Stimulated activated CD4-positive, alpha-beta T cell treated with anti-CD3 and anti-CD28 coated beads, Interleukin-15, amount 100 ng/mL, for 1 hour (primary cell): ENCODE data around the gene PLLP.
A peak's percentile ranks its signal among the peaks of the same experiment; 100 is the strongest.
"Not testable (repeated sequence)": the region's sequence is repeated elsewhere in the genome, so short reads cannot be mapped to it uniquely, and the experiment has no call there.

Experiments used
- DNase-seq, 2 donors: peaks; one replicate each; pipeline ENCODE4 v3.0.0-alpha.2; 2020; ENCODE audit warnings: low read depth in 1 of 2, low spot score in 1 of 2

The PLLP gene

GRCh38 chr16:57303021-57303909 is 18.8 kb upstream of the PLLP start:
- DNase-seq, result no peak

DNA sequence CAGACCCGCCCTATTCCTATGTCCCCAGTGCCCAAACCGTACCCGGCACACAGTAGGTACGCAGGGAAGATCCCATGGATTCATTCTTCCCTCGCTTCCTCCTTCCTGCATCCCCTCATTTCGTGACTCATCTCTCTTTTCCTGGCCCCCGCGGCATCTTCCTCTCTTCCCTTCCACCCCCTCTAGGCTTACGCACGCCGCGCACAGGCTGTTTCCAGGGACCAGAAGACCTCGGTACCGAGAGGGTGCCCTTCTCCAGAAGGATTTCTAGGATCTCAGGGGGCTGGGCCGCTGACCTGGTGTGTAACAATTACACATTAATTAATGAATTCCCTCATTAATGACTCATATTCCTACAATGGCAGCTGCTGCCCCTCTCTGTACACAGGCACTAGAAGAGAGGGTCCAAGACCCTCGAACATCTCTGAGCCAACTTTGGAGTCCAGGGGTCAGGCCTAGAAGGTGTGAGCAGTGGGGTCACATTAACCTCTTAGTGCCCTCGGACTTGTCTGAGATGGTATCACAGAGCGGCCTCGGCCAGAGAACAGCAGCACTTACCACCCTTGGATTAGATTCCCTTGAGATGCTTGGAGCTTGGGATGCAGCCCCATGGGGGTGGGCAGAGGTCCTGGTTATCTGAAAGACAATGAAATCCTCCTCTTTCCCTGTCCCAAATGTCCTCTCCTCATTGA is 16.8 kb upstream of the PLLP start:
- DNase-seq, result no peak

GRCh38 chr16:57300387-57301125 is 16.1 kb upstream of the PLLP start:
- peak; percentile 97 to 99 for DNase-seq

DNA sequence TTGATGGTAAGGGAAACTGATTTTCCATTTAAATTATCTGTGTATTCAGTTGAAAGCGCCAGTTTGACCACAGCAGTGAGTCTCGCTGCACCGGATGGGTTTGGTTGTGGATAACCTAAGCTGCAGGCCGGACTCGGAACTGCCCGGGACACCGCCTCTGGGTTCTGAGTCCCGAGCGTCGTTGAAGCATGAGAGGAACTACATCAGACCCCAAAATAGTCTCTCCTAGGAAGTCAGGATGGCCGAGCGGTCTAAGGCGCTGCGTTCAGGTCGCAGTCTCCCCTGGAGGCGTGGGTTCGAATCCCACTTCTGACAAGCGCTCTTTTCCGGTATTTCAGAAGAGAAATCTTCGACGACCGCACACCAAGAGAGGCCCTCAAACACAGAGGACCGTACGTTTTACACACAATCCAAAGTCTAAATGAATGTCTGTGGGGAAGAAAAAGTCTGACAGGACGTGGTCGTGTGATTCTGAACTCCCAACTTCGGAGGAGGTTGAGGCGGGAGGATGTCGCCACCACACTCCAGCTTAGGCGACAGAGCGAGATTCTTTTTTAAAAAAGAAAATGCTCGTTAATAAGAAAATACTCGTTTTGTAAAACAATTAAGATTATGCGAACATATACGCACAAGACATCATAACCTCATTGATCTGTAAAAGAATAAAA is 15.4 kb upstream of the PLLP start:
- DNase-seq, result peak; percentile 63 to 67

GRCh38 chr16:57299009-57299718 is 14.7 kb upstream of the PLLP start:
- peak in 1 of 2 donors; percentile 9 for DNase-seq

DNA sequence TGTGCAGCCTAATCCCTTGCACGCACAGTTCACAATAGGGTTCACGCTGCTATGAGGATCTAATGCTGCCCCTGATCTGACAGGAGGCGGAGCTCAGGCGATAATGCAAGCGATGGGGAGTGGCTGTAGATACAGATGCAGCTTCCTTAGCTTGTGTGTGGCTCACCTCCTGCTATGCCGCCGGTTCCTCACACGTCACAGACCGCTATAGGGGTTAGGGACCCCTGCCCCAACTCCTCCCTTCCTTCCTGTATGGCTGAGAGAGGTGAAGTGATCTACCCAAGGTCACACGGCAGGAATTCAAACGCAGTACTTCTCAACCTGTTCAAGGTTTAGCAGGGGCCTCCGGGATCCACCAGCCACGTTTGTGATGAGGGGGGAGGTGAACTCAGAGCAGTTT is 13.4 kb upstream of the PLLP start:
- DNase-seq, result no peak

GRCh38 chr16:57289391-57290257 is 5.2 kb upstream of the PLLP start:
- DNase-seq, result no peak

DNA sequence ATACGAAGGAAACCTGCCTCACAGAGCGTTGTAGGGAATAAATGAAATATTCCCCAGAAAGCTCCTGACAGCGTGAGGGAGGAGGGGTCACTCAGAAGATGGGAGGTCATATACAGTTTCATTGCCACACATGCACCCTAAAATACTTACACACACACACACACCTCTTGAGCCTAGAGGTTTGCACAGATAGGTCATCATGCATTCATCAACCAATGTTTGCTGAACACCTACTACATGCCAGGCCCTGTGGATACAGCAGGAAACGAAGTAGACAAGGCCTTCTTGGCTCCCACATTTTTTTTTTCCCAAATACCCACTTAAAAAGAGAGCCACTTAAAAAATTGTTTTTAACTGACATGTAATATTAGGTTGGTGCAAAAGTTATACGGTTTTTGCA is 907 bp upstream of the PLLP start:
- DNase-seq, result no peak

DNA sequence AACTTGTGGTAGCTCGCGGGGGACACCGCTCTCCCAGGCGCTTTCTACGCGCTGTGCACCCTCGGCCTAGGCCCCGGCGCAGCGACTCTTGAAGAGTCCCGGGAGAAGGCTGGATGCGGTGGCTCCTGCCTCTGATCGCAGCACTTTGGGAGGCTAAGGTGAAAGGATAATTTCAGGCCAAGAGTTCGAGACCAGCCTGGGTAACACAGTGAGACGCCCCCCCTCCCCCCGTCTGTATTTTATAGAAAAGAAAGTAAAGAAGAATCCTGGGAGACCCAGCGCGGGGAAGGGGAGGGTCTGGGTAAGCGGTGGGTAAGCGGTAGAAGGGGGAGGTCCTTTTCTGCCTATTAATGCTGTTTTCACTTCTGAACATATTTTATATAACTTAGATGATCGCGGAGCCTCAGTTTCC is 486 bp upstream of the PLLP start:
- no peak for DNase-seq

DNA sequence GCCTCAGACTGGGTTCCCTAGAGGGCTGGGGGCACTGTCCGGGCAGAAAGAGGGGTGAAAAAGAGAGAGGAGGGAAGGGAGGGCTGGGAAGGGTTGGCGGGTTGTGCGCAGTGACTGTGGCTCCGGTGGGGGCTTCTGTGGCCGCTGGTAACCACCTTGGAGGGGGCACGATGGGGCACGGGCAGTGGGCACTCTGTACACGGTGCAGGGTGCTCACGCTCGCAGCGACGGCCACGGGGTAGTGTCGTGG is 588 bp downstream of the PLLP start:
- DNase-seq, result no peak

DNA sequence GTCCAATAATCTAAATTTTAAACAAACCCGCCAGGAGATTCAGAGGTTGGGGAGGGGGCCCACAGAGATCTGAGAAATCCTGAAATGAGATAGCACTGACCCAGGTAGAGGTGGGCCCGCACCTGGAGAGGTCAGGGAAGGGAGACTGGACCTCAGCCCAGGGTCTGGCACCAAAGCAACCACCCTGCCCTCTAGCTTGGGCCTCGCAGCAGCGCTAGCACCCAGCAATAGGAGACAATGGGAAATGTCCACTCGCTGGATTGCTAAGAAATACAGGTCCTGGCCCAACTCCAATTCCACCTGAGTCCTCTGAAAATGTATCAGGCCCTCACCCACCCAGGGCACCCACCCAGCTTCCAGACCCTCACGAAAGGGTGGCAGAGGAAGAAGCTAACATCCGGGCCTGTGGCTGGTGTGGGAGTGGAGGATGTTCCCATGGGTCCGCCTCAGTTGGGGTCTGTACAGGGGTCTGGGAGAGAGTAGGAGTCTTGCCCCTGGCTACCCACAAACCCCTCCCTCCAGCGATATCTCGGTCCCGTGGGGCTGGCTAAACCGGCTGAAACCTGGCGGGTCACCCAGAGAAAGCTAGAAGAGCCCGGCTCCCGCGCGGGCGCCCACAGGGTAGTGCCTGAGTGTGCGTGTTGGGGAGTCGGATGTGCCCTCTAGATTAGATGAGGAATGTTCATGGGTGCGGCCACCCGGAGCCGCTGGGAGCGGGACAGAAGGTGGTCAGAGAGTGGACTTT is 1.1 kb downstream of the PLLP start:
- no peak for DNase-seq

GRCh38 chr16:57282510-57283213 is 1.8 kb downstream of the PLLP start:
- no peak for DNase-seq

DNA sequence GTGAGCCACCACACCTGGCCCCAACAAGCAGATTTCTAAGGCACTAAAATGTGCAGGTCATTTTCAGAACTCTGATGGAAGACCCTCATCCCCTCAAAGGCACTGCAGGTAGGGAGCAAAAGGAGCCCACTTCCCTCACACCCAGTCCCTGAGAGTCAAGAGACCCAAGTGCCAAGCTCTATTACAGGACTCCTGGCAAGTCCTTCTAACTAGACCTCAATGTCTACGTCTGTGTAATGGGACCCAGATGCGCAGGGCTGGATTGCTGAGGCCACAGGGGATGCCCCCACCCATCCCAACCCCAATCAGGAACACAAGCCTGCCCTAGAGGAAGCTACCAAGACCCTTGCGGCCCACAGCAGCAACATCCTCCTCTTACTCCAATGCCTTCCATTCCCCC is 2.7 kb downstream of the PLLP start:
- DNase-seq, result no peak

GRCh38 chr16:57279780-57280638 is 4.5 kb downstream of the PLLP start:
- no peak for DNase-seq

DNA sequence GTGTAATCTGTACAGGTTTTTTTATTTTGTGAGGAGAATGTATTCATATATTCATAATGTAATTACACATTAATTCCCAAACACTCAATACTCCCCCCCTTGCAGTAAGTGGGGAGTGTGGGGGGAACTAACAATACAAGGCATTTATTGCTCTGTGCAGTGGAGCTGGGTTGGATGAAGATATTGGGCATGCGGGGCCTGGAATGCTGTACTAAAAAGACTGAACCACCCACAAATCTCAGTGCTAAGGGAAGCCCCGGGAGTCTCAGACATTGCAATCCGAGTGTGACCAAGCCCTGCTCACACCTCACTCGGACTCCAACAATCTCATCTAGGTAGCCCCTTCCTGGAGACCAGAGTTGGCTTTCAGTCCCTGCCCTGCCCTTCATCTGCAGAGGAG is 6.0 kb downstream of the PLLP start:
- no peak for DNase-seq

GRCh38 chr16:57277586-57277985 is 6.9 kb downstream of the PLLP start:
- no peak for DNase-seq

GRCh38 chr16:57276596-57276995 is 7.9 kb downstream of the PLLP start:
- DNase-seq, result no peak

- not testable (repeated sequence) for DNase-seq
Measured at GRCh38 chr16:57275946-57276345, 8.5 kb downstream of the PLLP start.
